ENCODE results near the gene GJC2. TPM values are rescaled to one million over a fixed set of nuclear protein-coding genes. Genes with fewer than 3 reads are reported as not detected.

The GJC2 gene
- total RNA-seq, 1 donor from 2014 or later: 1.2 TPM

- DNase-seq: no peak
Observed at GRCh38 chr1:228158151-228159007, 8.6 kb downstream of the GJC2 start.

GRCh38 chr1:228159008-228159665, 9.4 kb downstream of the GJC2 start:
- no peak for DNase-seq

- DNase-seq: no peak
Observed at GRCh38 chr1:228160201-228160761, 10.6 kb downstream of the GJC2 start.

GRCh38 chr1:228161362-228161761, 11.6 kb downstream of the GJC2 start:
- DNase-seq: no peak

- DNase-seq: no peak
Observed at GRCh38 chr1:228161866-228162265, 12.1 kb downstream of the GJC2 start.

GRCh38 chr1:228162286-228163006, 12.7 kb downstream of the GJC2 start:
- DNase-seq: peak; percentile 43

GRCh38 chr1:228163007-228163753, 13.4 kb downstream of the GJC2 start:
- peak; percentile 43 for DNase-seq

GRCh38 chr1:228163776-228164519, 14.2 kb downstream of the GJC2 start:
- no peak for DNase-seq

GRCh38 chr1:228164561-228165371, 15.0 kb downstream of the GJC2 start:
- DNase-seq: no peak

GRCh38 chr1:228165372-228166169, 15.8 kb downstream of the GJC2 start, which contains the start of gene IBA57:
Gene IBA57 (plus strand): TSS chr1:228165804. CDS start chr1:228165817, 13 bp downstream.
- DNase-seq: peak; percentile 99

GRCh38 chr1:228166170-228166936, 16.6 kb downstream of the GJC2 start:
- DNase-seq: peak; percentile 54

GRCh38 chr1:228168563-228169270, 19.0 kb downstream of the GJC2 start:
- DNase-seq: no peak

- DNase-seq: no peak
Observed at GRCh38 chr1:228169345-228169744, 19.6 kb downstream of the GJC2 start.

GRCh38 chr1:228170666-228171065, 20.9 kb downstream of the GJC2 start:
- DNase-seq: no peak

- no peak for DNase-seq
Observed at GRCh38 chr1:228171221-228171891, 21.6 kb downstream of the GJC2 start.

- no peak for DNase-seq
Observed at GRCh38 chr1:228172591-228173527, 23.1 kb downstream of the GJC2 start.

Measured in skin of body (tissue), 2 donors.